Esophagus (tissue), 2 donors: ENCODE results near the gene RSPH1. TPM values are rescaled to one million over a fixed set of nuclear protein-coding genes. Genes with fewer than 3 reads are reported as not detected.

Experiments used
- polyA plus RNA-seq, 2 donors: library from polyadenylated mRNA; stranded (reverse); fragments of 200-250 nt; gene quantifications; one replicate each; pipeline ENCODE4 v1.2.3, GENCODE V29; 2013
- donor health status: healthy with polysubstance abuse.
- donor health status: Bipolar disorder and iron deficiency.

RSPH1 gene
- polyA plus RNA-seq, 2 donors: 0.20 to 0.53 TPM

Other genes starting within 250 kb of the RSPH1 start
- 1 to 10 TPM; 2.3 to 8.6 TPM for gene TFF3, start 180.8 kb downstream of the RSPH1 start, polyA plus RNA-seq
- gene TFF2, start 145.2 kb downstream of the RSPH1 start, polyA plus RNA-seq: 1 to 10 TPM in 1 of 2 donors, under 1 TPM in 1; 0.13 to 2.3 TPM
- gene TFF1, start 129.7 kb downstream of the RSPH1 start, polyA plus RNA-seq: 1 to 10 TPM in 1 of 2 donors, under 1 TPM in 1; 0.42 to 9.7 TPM
- gene TMPRSS3, start 100.2 kb downstream of the RSPH1 start, polyA plus RNA-seq: under 1 TPM; 0.06 to 0.08 TPM
- gene UBASH3A, start 92.3 kb downstream of the RSPH1 start, polyA plus RNA-seq: under 1 TPM; 0.46 to 0.59 TPM
- 10 to 100 TPM; 12.4 to 14.1 TPM for gene SLC37A1, start 17.6 kb upstream of the RSPH1 start, polyA plus RNA-seq
- 1 to 10 TPM; 1.6 to 1.8 TPM for gene PDE9A, start 157.4 kb upstream of the RSPH1 start, polyA plus RNA-seq